OCI-LY7 (cell line): ENCODE results near the gene CYFIP2. TPM values are rescaled to one million over a fixed set of nuclear protein-coding genes. Genes with fewer than 3 reads are reported as not detected.

Experiments
- BruUV-seq: library from RNA; stranded (reverse); fragments of 400-500 nt; replicated peaks from 2 replicates; lab custom pipeline; 2021; lab: Mats Ljungman, UMichigan
- CTCF ChIA-PET: fragments of 300-600 bp; sonication (Branson Sonifier 250); formaldehyde crosslinking; loops from one replicate; lab custom pipeline; 2022; ENCODE audit warnings: antibody characterized with exemption; ENCODE audit not compliant: unreplicated experiment; lab: Charles Lee
- POLR2A ChIA-PET: fragments of 300-600 bp; sonication (Branson Sonifier 250); formaldehyde crosslinking; loops from one replicate; lab custom pipeline; 2022; ENCODE audit warnings: antibody characterized with exemption; lab: Charles Lee
- DNase-seq: peaks from one replicate; pipeline ENCODE4 v3.0.0-alpha.2; 2015; ENCODE audit warnings: low spot score
- H2AFZ ChIP-seq: fragments of 200-600 bp; sonication (generic), shearing (Covaris generic); 2 replicates; pipeline ENCODE4 v1.6.1; 2014; ENCODE audit warnings: mild to moderate bottlenecking, antibody characterized with exemption, low read length, moderate library complexity
- H3K27ac ChIP-seq: fragments of 200-600 bp; sonication (generic); 2 replicates; pipeline ENCODE4 v1.5.1; 2014; ENCODE audit warnings: mixed run types, low read depth, mild to moderate bottlenecking, moderate library complexity, low read length, inconsistent platforms; ENCODE audit not compliant: poor library complexity, severe bottlenecking
- H3K36me3 ChIP-seq: fragments of 200-600 bp; sonication (generic); 2 replicates; pipeline ENCODE4 v1.6.1; 2014; ENCODE audit warnings: mild to moderate bottlenecking, antibody characterized with exemption, low read length, moderate library complexity, mixed read lengths; ENCODE audit not compliant: insufficient read depth
- H3K4me1 ChIP-seq: fragments of 200-600 bp; sonication (generic); 2 replicates; pipeline ENCODE4 v1.5.1; 2014; ENCODE audit warnings: mild to moderate bottlenecking, low read length; ENCODE audit not compliant: insufficient read depth, poor library complexity, severe bottlenecking
- H3K4me2 ChIP-seq: fragments of 200-600 bp; sonication (generic); 2 replicates; pipeline ENCODE4 v1.6.1; 2014; ENCODE audit warnings: mild to moderate bottlenecking, low read length
- H3K4me3 ChIP-seq: fragments of 200-600 bp; sonication (generic); 2 replicates; pipeline ENCODE4 v1.5.1; 2014; ENCODE audit warnings: mild to moderate bottlenecking, low read depth, low read length; ENCODE audit not compliant: poor library complexity, severe bottlenecking
- H3K79me2 ChIP-seq: fragments of 200-600 bp; sonication (generic); 2 replicates; pipeline ENCODE4 v1.6.1; 2016; ENCODE audit warnings: low read depth, mild to moderate bottlenecking, low read length, moderate library complexity, mixed read lengths; ENCODE audit not compliant: insufficient read depth
- H3K9me2 ChIP-seq: fragments of 200-600 bp; sonication (generic); 2 replicates; pipeline ENCODE4 v1.6.1; 2016; ENCODE audit warnings: mild to moderate bottlenecking, low read length, mixed read lengths; ENCODE audit not compliant: insufficient read depth
- H3K9me3 ChIP-seq: fragments of 200-600 bp; sonication (generic); 2 replicates; pipeline ENCODE4 v1.6.1; 2014; ENCODE audit warnings: mild to moderate bottlenecking, mixed run types, low read length, mixed read lengths
- H4K20me1 ChIP-seq: fragments of 200-600 bp; sonication (generic); 2 replicates; pipeline ENCODE4 v1.6.1; 2014; ENCODE audit warnings: mild to moderate bottlenecking, antibody characterized with exemption, low read length, moderate library complexity, mixed read lengths; ENCODE audit not compliant: insufficient read depth
- CTCF ChIP-seq: fragments of 200-600 bp; sonication (generic); conservative IDR thresholded peaks from 2 replicates; pipeline ENCODE4 v1.5.1; 2014; ENCODE audit warnings: mild to moderate bottlenecking, antibody characterized with exemption, low read length, moderate library complexity, mixed read lengths
- EZH2phosphoT487 ChIP-seq: fragments of 200-600 bp; sonication (generic); IDR thresholded peaks from 2 replicates; pipeline ENCODE4 v1.6.1; 2018; ENCODE audit warnings: low read depth, borderline replicate concordance, mild to moderate bottlenecking, mixed run types, antibody characterized with exemption, low read length, moderate library complexity, mixed read lengths
- intact Hi-C: fragments of 100-400 bp; cut with micrococcal nuclease; formaldehyde crosslinking; loops from one replicate; pipeline ENCODE4 v1.10.0; 2022; ENCODE audit not compliant: unreplicated experiment
- total RNA-seq, 2 experiments: library from RNA; depleted of rRNA in 1 of 2; stranded (reverse); fragments of >200 nt in 1 of 2; shearing (Covaris generic) in 1 of 2; gene quantifications; 2 replicates each; pipeline ENCODE4 v1.2.3, GENCODE V29; 2014 to 2022

The CYFIP2 gene
- total RNA-seq, 2 experiments from 2014 or later, result 258 to 419 TPM

GRCh38 chr5:157371655-157372471 lies 105.9 kb downstream of the CYFIP2 start:
- H2AFZ ChIP-seq, result no peak overlapping the region
- no peaks in the 10 kb centered on the region for H3K9me3 ChIP-seq
- TF ChIP-seq EZH2phosphoT487 (no peak), CTCF (no peak)
- no peak overlapping the region for H3K4me2 ChIP-seq
- H3K4me3 ChIP-seq, result no peak overlapping the region
- no TSS peak for BruUV-seq
- H3K9me2 ChIP-seq, result no peaks in the 10 kb centered on the region
- no peaks in the 10 kb centered on the region for H4K20me1 ChIP-seq
- H3K36me3 ChIP-seq, result peaks cover 97% of the 10 kb centered on the region
- intact Hi-C loops, result no loop called here
- no peaks in the 10 kb centered on the region for H3K4me1 ChIP-seq
- DNase-seq, result no peak
- ChIA-PET POLR2A (interaction anchor here (0.9 kb wide), 1 partner anchor 16 kb away, joined by 4 read pairs; no protein-coding TSS in a partner anchor), CTCF (no interaction called here)
- no peaks in the 10 kb centered on the region for H3K79me2 ChIP-seq
- no peak overlapping the region for H3K27ac ChIP-seq

- BruUV-seq, result no TSS peak
- POLR2A ChIA-PET, result no interaction called here
- H3K4me2 ChIP-seq, result no peak overlapping the region
- CTCF ChIA-PET, result no interaction called here
- peaks cover 97% of the 10 kb centered on the region for H3K36me3 ChIP-seq
- no peaks in the 10 kb centered on the region for H4K20me1 ChIP-seq
- intact Hi-C loops, result no loop called here
- H3K27ac ChIP-seq, result no peak overlapping the region
- no peaks in the 10 kb centered on the region for H3K79me2 ChIP-seq
- DNase-seq, result no peak
- no peaks in the 10 kb centered on the region for H3K4me1 ChIP-seq
- H3K4me3 ChIP-seq, result no peak overlapping the region
- no peak overlapping the region for H2AFZ ChIP-seq
- H3K9me3 ChIP-seq, result no peaks in the 10 kb centered on the region
- TF ChIP-seq EZH2phosphoT487, result no peak
- TF ChIP-seq CTCF, result no peak
- no peaks in the 10 kb centered on the region for H3K9me2 ChIP-seq
These were observed 106.5 kb downstream of the CYFIP2 start for GRCh38 chr5:157372472-157372822.

DNA sequence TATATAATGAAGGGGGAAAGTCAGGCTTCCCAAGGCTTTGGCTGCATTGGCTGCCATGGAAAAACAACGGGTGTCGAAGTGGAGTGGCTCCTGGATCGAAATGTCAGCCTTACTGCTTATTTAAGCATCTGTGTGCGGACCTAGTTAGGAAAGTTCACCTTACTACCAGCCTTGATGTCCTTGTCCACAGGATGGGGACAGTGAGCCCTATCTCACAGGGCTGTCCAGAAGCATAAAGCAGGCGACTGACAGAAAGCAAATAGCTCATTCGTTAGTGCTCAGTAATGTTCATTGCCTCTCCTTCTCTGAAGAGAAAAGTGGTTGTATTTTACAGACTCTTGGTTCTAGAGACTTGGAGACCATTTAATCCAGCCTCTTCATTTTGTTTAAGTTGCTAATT lies 112.6 kb downstream of the CYFIP2 start:
- BruUV-seq, result no TSS peak
- no peaks in the 10 kb centered on the region for H4K20me1 ChIP-seq
- H3K4me2 ChIP-seq, result no peak overlapping the region
- intact Hi-C loops, result no loop called here
- no peak overlapping the region for H2AFZ ChIP-seq
- DNase-seq, result no peak
- no peaks in the 10 kb centered on the region for H3K4me1 ChIP-seq
- no peak overlapping the region for H3K4me3 ChIP-seq
- peaks cover 96% of the 10 kb centered on the region for H3K36me3 ChIP-seq
- ChIA-PET POLR2A (interaction anchor here (1.4 kb wide), 1 partner anchor 23 kb away, joined by 4 read pairs; no protein-coding TSS in a partner anchor), CTCF (no interaction called here)
- no peaks in the 10 kb centered on the region for H3K79me2 ChIP-seq
- no peak overlapping the region for H3K27ac ChIP-seq
- H3K9me3 ChIP-seq, result no peaks in the 10 kb centered on the region
- H3K9me2 ChIP-seq, result no peaks in the 10 kb centered on the region
- TF ChIP-seq CTCF, result no peak
